ENCODE measurements around the gene SLC4A3. TPM values are rescaled to one million over a fixed set of nuclear protein-coding genes. Genes with fewer than 3 reads are reported as not detected.
A peak's percentile ranks its signal among the peaks of the same experiment; 100 is the strongest.

Gene SLC4A3
- total and polyA plus RNA-seq, 8 donors = 1.4 to 10.2 (median 2.9) TPM

- Histone ChIP-seq H3K4me1 (no peaks in the 10 kb centered on the region), H3K27me3 (no peaks in the 10 kb centered on the region), H3K36me3 (no peaks in the 10 kb centered on the region), H3K9me3 (no peaks in the 10 kb centered on the region), H3K4me3 (no peak overlapping the region), H3K27ac (no peak overlapping the region)
- 72 to 80% methylated on average over 8 of the region's 8 CpGs for WGBS, 2 donors
- FAIRE-seq (no peak), DNase-seq (no peak), ATAC-seq (no peak)
- intact Hi-C loops (cut with DNase I) = no loop called here
- no peak for TF ChIP-seq CTCF (IDR thresholded peaks at IDR 0.05)
Measured at GRCh38 chr2:219626540-219626939, 890 bp upstream of the SLC4A3 start.

GRCh38 chr2:219628235-219628985 lies 980 bp downstream of the SLC4A3 start:
- intact Hi-C loops (cut with DNase I) = no loop called here
- H3K36me3 ChIP-seq = no peaks in the 10 kb centered on the region
- peak in 1 of 6 donors; percentile 72 for DNase-seq
- no peak overlapping the region for H3K27ac ChIP-seq
- FAIRE-seq = no peak
- ATAC-seq = no peak
- no peaks in the 10 kb centered on the region for H3K4me1 ChIP-seq
- no peaks in the 10 kb centered on the region for H3K9me3 ChIP-seq
- H3K4me3 ChIP-seq = peak overlapping the region; percentile 37 to 64 (median 54)
- WGBS, 2 donors = 81 to 82% methylated on average over 20 to 26 of the region's 26 CpGs
- no peaks in the 10 kb centered on the region for H3K27me3 ChIP-seq
- TF ChIP-seq CTCF (IDR thresholded peaks at IDR 0.05) = no peak

- H3K27me3 ChIP-seq = no peaks in the 10 kb centered on the region
- DNase-seq = no peak
- H3K4me1 ChIP-seq = no peaks in the 10 kb centered on the region
- H3K9me3 ChIP-seq = no peaks in the 10 kb centered on the region
- no peak overlapping the region for H3K27ac ChIP-seq
- ATAC-seq = no peak
- 76 to 80% methylated on average over 13 to 16 of the region's 16 CpGs for WGBS, 2 donors
- TF ChIP-seq CTCF (IDR thresholded peaks at IDR 0.05) = no peak
- no peaks in the 10 kb centered on the region for H3K36me3 ChIP-seq
- no peak for FAIRE-seq
- no peak overlapping the region for H3K4me3 ChIP-seq
- intact Hi-C loops (cut with DNase I) = no loop called here
Measured at GRCh38 chr2:219628986-219629901, 1.8 kb downstream of the SLC4A3 start.

- no peaks in the 10 kb centered on the region for H3K36me3 ChIP-seq
- no peak overlapping the region for H3K27ac ChIP-seq
- TF ChIP-seq CTCF (IDR thresholded peaks at IDR 0.05) = no peak
- H3K27me3 ChIP-seq = no peaks in the 10 kb centered on the region
- ATAC-seq (no peak), FAIRE-seq (no peak), DNase-seq (peak in 1 of 6 donors; percentile 78)
- no peaks in the 10 kb centered on the region for H3K4me1 ChIP-seq
- no peak overlapping the region for H3K4me3 ChIP-seq
- 86 to 88% methylated on average over 18 to 20 of the region's 20 CpGs for WGBS, 2 donors
- no peaks in the 10 kb centered on the region for H3K9me3 ChIP-seq
- intact Hi-C loops (cut with DNase I) = loop anchor here in 1 of 3 donors (5.0 kb wide), 1 partner anchor 83 kb away; no protein-coding TSS in a partner anchor
Measured at GRCh38 chr2:219629976-219630695, 2.7 kb downstream of the SLC4A3 start.
